K562 (cell line): ENCODE results near the gene NOTCH1.

Experiments used
- CTCF ChIP-seq, 3 experiments: IDR thresholded peaks in 2 of 3; conservative IDR thresholded peaks in 1 of 3; 2 replicates each; pipeline ENCODE4 v1.5.1; 2011 to 2012; ENCODE audit warnings: low read length in 3 of 3, mild to moderate bottlenecking in 3 of 3, control low read depth in 2 of 3, improper control_type of control experiment in 1 of 3, inconsistent platforms in 1 of 3, low read depth in 1 of 3, mixed read lengths in 1 of 3, moderate library complexity in 1 of 3; ENCODE audit not compliant: insufficient read depth in 2 of 3
- KDM5B ChIP-seq: fragments of 200-600 bp; sonication (generic); IDR thresholded peaks from 2 replicates; pipeline ENCODE4 v1.6.1; 2012; ENCODE audit warnings: low read depth, mild to moderate bottlenecking, moderate library complexity, low read length, control low read depth, inconsistent platforms; ENCODE audit not compliant: insufficient replicate concordance
- PML ChIP-seq: IDR thresholded peaks from 2 replicates; pipeline ENCODE4 v1.6.1; 2012; ENCODE audit warnings: low read length, inconsistent platforms

GRCh38 chr9:136472640-136473353, 73.1 kb downstream of the NOTCH1 start:
- TF ChIP-seq CTCF (IDR thresholded peaks at IDR 0.05 in 2 of 3, conservative IDR thresholded peaks at IDR 0.05 in 1 of 3; ENCODE audit: insufficient read depth in 2 of 3, low read depth in 1 of 3, low read length in 3 of 3) (no peak), KDM5B (no peak), PML (no peak)
